GM19455 (cell line): ENCODE results near the gene GNS.

ENCODE experiments used
- ATAC-seq: cut with Tn5 transposase; IDR thresholded peaks from one replicate; pipeline ENCODE4 v1.9.1; 2021; ENCODE audit not compliant: unreplicated experiment

GNS gene

DNA sequence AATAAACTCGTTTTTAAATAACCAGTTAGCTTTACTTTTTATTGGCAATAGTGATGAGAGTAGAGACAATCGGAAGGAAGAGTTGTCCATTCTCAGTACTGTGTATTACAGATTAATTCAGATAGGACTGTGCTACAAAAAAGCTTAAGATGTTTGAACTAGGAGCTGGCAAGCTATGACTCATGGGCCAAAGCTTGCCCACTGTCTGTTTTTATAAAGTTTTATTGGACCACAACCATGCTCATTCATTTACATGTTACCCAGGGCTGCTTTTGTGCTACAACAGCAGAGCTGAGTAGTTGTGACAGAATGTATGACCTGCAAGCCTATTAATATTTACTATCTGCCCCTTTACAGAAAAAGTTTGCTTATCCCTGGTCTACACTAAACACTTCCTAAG is 19.4 kb downstream of the GNS start:
- no peak for ATAC-seq

DNA sequence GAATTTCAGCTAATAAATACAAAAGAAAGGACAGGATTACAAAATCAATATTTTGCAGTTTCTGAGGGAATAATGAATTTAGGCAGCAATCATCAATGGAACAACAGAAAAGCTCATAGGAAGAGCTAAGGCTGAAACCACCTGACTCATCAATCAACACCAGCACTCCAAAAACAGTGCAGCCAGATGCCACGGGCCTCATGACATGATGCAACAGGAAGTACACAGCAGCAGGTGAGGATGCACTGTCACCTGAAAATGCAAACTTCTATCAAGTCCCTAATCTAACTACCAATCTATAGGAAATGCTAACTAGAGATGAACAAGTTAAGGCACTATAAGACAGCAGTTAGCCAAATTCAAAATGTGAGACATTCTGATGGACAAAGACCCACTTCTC is 21.7 kb downstream of the GNS start:
- no peak for ATAC-seq

DNA sequence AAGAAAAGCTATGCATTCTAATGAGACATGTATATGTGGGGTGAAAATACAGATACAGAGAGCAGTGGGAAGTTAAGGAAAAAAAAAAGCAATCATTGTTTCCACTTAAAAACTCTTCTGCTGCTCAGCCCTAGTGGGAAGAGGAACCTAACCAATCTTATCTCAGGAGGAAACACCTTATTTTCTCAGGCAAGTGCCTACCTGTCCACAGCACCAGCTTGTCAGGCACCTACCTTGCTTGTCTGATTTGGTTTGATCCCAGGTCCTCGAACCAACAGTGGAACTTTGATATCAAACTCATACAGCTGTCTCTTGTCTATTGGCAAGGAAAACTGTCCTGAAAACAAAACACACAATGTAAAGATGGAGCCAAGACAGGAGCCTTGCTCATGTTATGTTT is 22.4 kb downstream of the GNS start:
- ATAC-seq: no peak

DNA sequence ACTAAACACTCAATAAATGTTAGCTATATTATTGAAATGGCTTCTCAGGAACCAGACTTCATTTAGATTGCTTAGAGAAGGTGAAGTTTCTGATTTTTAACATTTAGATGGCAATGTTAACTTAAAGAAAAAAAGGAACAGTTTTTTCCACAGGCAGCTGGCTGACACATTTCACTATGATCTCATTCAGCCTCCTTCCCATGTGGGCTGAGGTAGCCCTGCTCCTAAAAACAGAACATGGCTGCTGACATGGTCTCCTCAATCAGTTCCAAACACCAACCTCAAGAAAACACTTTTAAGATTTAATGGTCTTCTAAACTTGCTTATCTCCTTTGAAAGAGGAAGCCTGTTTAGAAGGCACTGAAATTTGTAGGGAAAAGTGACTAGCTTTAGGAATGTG is 23.8 kb downstream of the GNS start:
- no peak for ATAC-seq

DNA sequence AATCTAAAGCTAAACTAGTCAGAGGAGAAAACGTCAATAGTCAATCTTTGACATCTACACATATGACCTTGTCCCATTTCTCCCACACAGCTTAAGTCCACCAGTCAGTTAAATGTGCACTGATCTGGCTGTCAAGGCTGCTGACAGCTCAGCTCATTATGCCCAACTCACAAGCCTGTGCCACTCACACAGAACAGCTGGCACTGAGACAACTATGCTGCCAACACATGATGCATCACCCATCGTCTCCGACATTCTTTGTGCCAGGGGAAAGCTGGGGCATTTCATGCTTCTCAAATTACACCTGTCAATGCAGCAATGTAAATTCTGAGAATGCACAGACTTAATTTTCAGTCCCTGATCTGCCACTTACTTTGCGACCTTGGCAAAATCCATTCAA is 25.3 kb downstream of the GNS start:
- no peak for ATAC-seq

DNA sequence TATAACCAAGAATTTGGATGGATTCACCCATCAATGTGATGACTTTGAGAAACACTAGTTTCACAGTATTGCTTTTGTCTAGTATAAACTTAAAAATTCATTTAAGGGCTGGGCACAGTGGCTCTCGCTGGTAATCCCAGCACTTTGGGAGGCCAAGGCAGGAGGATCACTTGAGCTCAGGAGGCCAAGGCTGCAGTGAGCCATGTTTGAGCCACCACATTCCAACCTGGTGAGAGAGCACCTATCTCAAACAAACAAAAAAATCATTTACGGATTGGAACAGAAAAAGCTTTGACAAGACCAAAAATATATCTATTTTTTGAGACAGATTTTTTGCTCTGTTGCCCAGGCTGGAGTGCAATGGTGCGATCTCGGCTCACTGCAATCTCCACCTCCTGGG is 27.5 kb downstream of the GNS start:
- no peak for ATAC-seq

DNA sequence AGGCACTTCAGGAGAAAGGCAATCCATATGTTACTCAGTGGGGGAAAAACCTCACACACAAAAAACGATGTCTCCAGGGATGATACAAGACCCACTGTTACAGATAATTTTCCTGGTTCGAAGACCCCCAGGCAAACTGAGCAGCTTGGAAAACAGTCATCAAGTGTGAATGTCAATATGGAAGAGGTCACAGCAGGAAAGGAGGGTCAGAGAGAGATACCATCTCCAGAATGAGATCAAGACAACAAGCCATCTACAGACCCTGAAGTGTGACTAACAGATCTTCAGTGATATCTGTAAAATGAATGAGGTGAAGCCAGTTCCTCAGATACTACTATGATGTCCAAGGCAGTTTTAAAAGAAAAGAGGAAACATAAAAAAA is 28.6 kb downstream of the GNS start:
- no peak for ATAC-seq

DNA sequence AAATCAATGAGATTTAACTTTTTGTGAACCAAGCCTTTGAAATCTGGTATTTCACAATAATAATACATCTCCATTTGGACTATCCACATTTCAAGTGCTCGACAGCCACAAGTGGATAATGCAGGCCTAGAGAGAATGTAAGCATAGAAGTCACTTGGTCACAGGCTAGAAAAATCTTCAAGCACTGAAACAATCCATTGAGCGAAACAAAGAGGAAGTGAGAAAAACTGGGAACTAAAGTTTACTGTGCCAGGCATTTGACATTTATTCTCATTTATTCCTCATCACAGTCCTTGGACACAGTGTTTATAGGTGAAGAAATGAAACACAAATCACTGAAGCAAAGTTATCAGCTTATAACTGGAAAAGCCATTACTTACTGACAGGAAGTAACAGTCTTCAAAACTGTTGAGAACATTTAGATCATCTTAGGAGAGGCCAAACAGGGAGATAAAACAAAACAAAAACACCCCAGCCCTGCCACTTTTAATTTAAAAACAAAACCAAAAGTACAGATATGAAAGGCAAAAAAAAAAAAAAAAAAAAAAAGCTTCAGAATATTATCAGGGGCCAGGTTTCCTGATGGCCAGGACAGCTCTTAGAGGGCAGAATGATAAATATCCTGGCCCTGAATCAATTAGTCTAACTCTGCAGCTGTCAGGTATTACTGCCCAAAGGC is 29.2 kb downstream of the GNS start:
- ATAC-seq: no peak

DNA sequence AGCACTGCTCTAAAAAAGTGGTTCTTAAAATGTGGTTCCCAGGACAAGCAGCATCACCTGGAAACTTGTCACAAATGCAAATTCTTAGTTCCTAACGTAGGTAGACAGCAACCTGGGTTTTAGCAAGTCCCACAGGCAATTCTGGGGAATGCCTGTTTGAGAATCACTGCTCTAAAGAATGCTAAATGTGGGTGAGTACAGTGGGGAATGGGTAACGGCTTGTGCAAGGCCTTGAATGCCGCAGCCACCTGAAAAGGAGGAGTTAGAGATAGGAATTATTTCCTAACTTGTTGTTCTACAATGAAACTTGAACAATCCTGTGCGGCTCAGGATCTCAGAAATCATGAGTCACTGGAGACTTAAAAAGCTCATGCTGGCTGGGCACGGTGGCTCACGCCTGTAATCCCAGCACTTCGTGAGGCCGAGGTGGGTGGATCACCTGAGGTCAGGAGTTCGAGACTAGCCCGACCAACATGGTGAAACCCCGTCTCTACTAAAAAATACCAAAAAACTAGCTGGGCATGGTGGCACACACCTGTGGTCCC is 34.9 kb downstream of the GNS start:
- ATAC-seq: no peak

DNA sequence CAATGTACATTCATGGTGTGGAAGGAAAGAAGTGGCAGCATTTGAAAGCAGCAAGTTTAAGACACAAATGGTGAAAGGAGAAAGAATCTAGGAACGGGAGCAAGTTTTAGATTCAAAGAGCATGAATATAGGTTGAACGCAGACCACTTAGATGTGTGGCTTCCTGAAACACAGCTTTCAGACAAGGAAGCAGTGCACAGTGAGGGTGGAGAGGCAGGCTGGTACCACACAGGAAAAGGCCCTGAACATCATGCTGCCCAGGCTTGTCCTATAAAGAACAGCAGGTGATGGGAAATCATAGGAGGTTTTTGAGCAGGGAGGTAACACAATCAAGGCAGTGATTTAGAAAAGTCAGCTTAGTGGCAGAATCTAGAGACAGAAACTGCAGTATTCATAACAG is 35.6 kb downstream of the GNS start:
- no peak for ATAC-seq

DNA sequence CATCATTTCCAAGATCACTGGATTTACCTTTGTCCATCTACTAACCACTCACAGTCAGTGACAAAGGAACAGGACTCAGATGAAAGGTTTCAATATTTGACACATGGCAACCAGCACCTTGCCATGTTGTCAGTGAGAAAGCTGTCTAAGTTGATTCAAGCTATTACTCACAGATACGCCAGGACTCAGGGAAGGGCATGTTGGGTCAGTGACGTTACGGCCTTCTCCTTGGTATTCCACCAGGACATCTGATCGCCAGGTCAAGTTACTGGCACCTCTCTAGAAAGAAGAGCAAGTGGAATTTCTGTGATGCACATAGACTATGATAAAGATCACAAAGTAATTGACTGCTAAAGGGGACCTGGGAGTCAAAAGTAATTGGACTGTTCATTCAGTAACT is 36.4 kb downstream of the GNS start:
- no peak for ATAC-seq

DNA sequence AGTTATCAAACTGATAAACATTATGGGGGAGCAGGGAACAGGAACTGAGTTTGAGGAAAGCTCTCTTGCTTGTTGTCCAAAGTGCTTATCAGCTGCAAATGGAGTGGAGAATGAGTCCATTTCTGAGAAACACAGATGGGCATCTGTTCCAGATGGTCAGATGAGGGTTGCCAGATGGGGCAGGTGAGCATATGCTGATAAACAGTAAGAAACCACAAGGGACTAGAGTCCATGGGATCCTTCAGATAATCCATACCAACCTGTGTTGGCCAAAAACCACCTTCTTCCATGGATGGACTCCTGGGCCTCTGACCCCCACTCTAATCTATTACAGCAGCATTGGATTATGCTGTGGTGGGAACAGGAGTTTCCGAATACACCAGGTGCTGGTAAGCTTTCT is 38.3 kb downstream of the GNS start:
- ATAC-seq: no peak

DNA sequence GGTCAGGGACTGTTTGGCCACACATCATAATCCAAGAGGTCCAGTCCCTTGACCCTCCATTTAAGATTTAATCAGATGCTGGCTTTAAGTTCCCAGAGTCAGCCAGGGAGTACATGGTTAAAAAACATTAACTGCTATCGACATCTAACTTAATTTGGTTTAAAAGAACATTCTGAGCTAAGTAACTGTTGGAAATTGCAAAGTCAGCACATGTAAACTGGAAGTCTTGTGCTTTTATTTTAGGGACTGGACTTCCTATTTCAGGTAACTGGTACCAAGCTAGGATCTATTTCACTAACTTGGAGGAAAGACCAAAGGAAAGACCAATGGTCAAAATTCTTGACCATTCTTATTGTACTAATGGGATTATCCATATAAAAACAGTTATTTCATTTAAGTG is 40.6 kb downstream of the GNS start:
- ATAC-seq: no peak

DNA sequence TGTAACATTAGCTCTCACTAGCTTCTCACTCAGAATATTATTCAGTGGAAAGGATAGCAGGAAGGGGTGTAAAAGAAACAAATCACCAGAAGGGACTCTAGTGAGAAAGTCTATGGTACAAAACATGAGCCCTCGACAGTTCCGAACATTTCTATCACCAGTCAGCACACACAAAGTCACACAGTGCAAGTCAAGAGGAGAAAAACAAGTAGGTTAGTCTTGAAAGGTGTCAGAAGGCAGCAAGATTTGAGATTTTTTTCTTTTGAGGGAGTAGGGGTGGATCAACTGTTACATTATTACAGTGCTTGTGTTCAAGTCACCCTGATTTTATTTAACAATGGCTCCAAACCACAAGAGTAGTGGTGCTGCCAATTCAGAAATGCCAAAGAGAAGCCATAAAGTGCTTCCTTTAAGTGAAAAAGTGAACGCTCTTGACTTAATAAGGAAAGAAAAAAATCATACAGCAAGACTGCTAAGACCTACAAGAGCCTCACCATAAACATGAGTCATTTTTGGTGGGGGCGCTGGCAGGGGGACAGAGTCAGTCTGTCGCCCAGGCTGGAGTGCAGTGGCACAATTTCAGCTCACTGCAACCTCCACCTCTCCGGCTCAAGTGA is 42.3 kb downstream of the GNS start:
- no peak for ATAC-seq

DNA sequence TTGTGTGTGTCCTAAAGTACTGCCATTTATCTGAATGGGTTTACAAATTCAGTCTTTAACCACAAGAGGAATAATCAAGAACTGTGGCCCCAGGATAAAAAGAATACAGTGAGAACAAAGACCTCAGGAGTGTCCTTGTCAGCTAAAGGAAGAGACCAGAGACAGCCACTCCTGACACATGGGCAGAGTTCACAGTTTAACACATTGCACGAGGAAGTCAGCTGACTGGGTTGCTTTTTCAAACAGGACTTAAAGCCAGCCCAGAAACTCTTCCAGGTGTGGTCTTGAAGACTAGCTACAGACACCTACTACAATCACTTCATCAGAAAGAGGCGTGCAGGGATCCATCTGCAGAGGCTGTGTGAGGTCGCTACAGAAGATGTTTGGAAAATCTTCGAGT is 42.8 kb downstream of the GNS start:
- ATAC-seq: no peak

DNA sequence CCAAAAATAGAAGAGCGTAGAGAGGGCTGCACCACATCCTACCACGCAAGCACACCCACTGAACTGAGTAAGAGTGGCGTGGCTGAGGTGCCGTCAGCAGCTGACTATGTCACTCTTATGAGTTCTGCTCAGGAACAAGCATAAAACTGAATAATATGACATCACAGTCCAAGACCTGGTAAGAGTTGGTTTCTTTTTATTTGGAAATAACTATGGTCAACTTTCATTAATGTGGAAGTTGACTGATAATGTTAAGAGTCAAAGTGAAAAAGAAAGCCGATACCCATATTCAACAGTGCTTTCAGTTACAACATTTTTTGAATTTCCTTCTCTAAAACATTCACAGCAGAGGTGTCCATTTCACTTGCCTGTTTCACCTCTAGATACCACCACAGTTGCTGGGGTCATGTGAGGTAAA is 44.6 kb downstream of the GNS start:
- ATAC-seq: peak; percentile 80

DNA sequence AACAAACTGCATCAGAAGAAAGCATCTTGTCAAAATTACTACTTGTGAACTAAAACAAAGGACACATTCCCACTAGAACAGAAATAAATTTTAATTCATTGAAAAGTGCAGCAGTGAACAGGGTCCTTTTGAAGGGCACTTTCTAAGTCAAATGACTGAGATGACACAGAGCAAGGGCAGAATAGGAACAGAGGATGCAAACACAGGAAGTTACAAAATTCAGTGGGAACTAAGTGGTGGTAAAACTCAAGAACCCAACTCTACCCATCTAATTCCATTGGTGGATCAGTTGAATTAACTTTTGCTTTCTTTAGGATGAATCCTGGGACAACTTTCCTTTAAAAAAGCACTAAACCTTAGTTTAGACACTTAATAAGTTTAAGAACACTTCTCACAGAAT is 45.8 kb downstream of the GNS start:
- ATAC-seq: no peak

DNA sequence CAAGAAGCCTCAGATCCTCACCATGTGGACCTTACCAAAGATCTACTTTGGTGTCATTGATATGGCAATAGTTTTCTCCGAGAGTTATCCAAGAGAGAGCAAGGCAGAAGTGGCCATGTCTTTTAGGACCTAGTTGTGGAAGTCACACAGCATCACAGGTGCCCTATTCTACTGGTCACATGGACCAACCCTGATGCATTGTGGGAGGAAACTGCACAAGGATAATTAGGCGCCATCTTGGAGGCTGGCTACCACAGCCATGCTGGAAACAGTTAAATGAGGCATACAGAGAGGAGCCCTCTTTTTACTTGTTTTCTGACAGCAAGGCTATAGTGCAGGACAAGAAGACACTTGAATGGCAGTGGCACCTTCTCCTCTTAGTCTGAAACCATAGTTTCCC is 49.8 kb downstream of the GNS start:
- no peak for ATAC-seq

DNA sequence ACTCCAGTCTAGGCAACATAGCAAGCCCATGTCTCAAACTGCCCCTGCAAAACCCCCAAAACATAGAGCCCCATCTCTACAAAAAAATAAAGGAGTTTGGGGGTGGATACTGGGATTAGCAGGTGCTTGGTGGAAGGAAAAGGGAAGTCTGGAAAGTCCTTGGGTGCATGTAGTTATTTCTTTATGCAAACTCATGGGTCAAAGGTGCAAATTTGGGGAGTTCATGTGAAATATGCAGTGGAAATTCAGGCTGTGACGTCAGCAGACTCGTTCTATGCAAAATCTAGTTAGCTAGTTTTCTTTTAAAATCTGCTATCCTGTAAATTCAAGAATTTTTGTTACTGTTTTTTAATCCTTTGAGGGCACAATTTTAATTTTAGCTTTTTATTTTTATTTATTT is 51.3 kb downstream of the GNS start:
- ATAC-seq: no peak

DNA sequence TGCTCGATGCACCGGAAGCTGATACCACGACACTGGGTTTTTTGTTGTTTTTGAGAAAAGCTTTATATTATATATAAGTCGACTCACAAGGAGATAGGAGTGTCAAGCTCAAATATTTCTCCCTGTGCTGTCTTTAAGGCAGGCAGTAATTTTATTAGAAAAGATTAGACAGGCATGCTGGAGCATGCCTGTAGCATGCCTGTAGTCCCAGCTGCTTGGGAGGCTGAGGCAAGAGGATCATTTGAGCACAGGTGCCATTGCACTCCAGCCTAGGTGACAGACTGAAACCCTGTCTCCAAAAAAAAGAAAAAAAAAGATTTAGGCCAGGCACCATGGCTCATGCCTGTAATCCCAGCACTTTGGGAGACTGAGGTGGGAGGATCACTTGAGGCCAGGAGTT is 51.8 kb downstream of the GNS start:
- no peak for ATAC-seq

DNA sequence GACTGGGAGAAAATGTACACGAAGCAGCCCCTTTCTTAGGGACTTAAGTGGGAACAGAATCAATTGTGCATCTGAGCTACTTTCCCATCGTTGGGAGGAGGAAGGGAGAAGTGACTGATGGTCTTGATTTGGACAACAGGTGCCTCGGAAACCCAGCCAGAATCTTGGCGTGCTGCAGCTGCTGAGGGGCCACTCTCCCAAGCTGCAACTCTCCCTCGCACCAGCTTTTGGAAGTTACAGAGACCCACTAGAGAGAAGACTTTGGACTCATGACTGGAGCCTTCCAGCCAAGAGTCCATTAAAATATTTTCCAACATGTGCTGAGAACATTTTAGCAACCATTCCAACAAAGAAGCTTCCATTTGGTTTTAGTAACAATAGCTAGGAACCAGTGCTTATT is 52.3 kb downstream of the GNS start:
- no peak for ATAC-seq

DNA sequence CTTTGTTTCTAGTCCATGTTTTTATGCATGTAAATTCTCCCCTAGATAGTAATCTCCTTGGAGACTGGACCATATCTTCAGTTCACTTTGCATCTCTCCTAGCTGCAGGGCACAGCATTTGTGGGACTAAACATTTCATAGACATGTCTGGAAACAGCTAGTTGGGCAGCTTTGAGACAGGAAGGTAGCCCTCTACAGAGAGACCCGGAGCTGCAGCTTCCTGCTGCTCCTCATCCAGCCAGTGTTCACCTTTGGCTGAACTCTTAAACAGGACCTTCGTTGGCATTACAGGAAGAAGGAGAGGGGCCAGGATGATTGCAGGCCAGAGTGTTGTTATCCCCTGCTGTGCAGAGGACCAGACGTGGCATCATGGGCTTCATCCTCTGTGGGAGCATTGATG is 52.9 kb downstream of the GNS start:
- no peak for ATAC-seq

DNA sequence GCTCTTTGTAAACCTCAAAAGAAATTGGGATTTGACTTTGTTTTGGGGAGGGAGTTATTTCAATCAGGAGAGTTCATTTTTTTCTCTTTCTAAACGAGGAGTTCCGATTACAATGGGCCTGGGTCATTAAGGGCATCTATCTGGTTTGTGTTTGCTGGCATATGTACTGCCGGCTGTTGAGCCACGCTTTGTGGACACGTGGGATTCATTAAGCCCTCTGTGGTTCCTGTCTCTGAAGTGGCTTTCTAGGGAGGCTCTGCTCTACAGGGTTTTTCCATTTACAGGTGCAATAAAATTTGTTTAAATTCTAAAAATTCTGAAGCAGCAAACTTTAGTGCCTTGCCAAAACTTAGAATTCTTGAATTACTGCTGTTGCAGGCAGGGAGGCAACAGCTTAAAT is 57.9 kb downstream of the GNS start:
- no peak for ATAC-seq
